Activated CD4-positive, alpha-beta T cell treated with anti-CD3 and anti-CD28 coated beads for 1 hour (primary cell): Measurements from ENCODE around the gene CPNE2.
A peak's percentile ranks its signal among the peaks of the same experiment; 100 is the strongest.
"Not testable (repeated sequence)": the region's sequence is repeated elsewhere in the genome, so short reads cannot be mapped to it uniquely, and the experiment has no call there.

ENCODE experiments used
- DNase-seq: peaks from one replicate; pipeline ENCODE4 v3.0.0-alpha.2; 2020

CPNE2 gene

DNA sequence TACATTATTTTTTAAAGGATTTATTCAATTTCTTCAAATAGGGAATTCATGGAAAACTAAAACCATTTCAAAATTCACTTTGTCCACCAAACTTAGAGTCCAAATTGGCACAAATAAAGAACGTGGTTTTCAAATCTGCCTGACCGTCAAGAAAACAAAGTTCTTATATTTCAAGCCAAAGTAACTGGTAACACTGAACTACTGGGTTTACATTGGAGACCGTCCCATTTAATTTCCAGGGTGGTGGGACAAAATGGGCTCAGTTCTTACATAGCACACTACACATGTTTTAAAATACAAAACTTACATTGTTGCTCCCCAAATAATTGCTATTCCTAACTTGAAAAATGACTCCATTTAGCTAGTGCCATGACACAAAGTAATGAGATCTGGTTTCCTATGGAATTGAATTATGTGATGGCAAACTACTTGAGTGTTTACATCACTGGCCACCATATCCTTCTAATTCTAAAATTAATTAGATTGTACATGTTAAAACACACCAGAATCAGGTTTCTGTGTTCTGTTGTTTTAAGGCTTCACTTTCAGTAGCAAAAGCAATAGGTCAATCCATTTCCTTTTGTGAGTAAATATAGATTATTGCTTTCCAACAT lies 86.9 kb downstream of the CPNE2 start:
- DNase-seq = no peak

GRCh38 chr16:57184113-57184512 lies 91.7 kb downstream of the CPNE2 start:
- no peak for DNase-seq

DNA sequence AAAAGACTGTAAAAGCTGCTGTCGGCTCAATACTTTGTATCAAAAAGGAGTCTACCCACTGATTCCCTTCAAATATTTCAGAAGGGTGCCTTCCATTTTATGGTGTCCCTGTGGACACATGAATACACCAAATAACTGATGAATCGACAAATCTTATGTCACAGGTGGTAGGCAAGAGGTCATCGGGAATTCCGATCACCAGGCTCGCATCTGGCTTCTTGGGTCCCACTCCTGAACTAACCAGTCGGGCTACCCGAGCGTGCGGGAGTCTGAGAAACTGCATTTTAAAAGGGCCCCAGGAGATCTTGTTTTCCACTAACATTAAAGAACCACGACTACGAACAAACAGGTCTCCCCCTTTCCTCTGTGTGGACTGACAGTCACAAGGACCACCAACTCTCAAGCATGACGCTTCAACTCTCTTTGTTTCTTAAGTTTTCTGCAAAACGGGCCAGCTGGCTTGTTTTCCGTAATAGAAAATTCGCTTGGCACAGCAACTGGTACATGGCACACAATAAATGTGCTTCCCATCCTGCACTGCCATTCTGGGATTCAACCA lies 92.6 kb downstream of the CPNE2 start:
- DNase-seq = no peak

GRCh38 chr16:57185446-57185944 lies 93.1 kb downstream of the CPNE2 start:
- no peak for DNase-seq

- peak; percentile 98 for DNase-seq
Measured at GRCh38 chr16:57185945-57186871, 93.8 kb downstream of the CPNE2 start, which contains the start of the genes PSME3IP1 and RSPRY1. TSS of gene PSME3IP1 (minus strand) at chr16:57186039. CDS start at chr16:57173854, 12,185 bp downstream. TSS of gene RSPRY1 (plus strand) at chr16:57186329. CDS start at chr16:57204659, 18,330 bp downstream.

DNA sequence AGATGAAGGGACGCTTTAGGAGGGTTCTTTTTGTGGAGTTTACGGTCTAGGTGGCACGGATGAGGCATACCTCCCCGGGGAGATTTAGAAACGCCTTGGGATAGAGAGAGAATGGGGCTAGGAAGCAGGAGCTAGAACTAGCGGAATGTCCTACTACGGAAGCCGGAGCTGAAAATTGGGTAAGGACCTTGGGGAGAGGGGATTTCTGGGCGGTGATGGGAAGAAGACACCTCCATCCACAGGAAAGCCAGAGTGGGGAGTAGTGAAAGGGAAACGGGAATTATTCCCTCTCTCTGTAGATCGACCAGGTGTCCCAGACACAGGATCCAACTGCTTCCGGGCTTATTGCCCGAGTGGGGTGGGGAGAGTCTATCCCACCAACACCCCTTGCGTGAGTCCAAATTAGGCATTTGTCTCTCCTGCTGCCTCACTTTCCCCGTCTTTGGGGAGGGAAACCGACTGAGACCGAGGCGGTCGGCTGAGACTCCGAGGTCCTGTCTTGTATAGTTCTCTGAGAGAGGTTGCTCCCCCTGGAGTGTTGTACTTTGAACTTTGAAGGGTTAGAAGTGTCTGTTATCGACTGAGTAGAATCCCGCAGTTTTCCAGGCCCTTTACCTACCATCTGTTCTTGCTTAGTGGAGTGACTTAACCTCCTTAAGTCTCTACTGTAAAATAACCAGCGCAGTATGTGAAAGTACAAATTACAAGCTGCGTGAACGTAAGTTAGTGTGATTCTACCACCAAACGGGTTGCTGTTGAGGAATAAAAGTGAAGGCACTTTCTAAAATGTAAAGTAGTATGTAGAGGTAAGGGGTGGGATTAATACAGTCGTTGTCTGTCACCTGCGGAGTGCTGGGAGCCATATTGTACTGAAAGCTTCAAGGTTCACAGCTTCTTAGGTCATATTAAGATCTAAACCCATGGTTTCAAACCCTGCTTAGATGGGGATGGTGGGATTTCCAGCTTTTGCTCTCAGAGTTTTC lies 94.8 kb downstream of the CPNE2 start:
- DNase-seq = peak; percentile 11

DNA sequence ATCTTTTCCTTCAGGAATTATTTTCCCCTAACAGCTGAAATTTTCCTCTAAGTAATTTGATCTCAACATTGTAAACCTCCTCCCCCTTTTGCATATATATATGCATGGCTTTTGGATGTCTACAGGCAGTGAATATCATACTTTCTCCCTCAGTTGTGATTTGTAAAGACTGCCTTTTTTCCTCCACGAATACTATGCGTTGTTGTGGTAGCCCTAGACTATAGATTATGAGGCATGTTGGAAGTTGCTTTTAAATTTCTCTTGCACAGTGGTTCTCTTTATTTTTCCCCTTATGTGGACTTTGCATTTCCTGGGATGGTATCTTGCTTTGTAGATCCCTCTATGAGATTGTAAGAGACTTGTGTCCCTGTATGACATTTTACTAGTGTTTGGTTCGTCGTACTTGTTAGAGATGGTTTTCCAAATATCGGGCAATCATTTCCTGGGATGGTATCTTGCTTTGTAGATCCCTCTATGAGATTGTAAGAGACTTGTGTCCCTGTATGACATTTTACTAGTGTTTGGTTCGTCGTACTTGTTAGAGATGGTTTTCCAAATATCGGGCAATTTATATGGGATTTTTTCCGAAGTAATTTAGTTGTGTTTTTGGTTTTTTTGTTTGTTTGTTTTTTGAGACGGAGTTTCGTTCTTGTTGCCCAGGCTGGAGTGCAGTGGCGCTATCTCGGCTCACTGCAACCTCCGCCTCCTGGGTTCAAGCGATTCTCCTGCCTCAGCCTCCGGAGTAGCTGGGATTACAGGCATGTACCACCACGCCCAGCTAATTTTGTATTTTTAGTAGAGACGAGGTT lies 95.7 kb downstream of the CPNE2 start:
- DNase-seq = not testable (repeated sequence)

DNA sequence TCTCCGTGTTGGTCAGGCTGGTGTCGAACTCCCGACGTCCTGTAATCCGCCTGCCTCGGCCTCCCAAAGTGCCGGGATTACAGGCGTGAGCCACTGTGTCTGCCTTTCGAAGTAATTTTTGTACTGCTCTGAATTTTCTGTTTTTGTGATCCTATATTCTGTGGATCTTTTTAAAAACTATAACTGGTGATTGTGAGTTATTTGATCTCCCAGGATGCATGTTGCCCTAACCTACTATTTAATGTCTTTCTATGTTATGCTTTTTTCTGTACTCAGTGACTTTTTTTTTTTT lies 96.3 kb downstream of the CPNE2 start:
- no peak for DNase-seq

DNA sequence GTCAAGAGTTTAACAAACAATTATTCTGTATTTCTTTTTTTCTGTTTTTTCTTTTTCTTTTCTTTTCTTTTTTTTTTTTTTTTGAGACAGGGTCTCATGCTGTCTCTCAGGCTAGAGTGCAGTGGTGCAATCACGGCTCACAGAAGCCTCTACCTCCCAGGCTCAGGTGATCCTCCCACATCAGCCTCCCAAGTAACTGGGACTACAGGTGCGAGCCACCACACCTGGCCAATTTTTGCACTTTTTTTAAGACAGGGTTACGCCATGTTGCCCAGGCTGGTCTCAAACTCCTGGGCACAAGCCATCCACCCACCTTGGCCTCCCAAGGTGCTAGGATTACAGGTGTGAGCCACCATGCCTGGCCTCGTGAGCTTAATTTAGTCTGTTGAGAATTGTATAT lies 97.1 kb downstream of the CPNE2 start:
- DNase-seq = not testable (repeated sequence)

DNA sequence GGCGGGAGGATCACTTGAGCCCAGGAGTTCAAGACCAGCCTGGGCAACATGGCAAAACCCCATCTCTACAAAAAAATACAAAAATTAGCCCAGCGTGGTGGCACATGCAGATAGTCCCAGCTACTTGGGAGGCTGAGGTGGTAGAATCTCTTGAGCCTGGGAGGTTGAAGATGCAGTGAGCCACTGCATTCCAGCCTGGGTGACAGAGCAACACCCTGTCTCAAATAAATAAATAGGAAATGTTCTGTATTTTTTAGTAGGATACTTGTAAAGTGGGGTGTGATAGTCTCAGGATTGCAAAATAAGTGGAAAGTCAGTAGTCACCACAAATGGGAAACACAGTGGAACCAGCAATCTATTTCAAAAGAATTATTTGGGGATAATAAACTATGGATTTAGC lies 97.8 kb downstream of the CPNE2 start:
- DNase-seq = no peak

DNA sequence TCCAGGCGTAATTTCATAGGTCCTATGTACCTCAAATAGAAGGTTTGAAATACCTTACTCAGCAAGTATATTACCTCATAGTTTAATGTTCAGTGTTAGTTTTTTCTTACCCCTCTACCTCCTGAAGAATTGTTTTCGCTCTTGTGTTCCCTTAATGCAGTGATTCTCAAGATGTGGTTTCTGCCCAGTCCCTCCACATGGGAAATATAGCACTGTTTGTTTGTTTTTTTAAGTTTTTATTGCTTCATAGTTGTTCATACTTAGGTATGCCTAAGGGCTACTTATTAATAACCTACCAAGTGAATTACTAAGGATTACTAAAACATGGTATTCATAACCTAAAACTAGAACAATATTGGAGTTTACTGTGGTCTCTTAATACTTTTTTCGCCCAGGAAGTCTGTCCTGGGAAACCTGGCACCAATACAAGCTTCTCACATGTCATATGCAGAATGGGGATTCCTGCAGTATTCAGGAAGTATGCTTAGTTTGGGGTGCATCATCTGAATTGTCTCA lies 98.7 kb downstream of the CPNE2 start:
- no peak for DNase-seq

- DNase-seq = no peak
Measured at GRCh38 chr16:57192146-57192545, 99.8 kb downstream of the CPNE2 start.

DNA sequence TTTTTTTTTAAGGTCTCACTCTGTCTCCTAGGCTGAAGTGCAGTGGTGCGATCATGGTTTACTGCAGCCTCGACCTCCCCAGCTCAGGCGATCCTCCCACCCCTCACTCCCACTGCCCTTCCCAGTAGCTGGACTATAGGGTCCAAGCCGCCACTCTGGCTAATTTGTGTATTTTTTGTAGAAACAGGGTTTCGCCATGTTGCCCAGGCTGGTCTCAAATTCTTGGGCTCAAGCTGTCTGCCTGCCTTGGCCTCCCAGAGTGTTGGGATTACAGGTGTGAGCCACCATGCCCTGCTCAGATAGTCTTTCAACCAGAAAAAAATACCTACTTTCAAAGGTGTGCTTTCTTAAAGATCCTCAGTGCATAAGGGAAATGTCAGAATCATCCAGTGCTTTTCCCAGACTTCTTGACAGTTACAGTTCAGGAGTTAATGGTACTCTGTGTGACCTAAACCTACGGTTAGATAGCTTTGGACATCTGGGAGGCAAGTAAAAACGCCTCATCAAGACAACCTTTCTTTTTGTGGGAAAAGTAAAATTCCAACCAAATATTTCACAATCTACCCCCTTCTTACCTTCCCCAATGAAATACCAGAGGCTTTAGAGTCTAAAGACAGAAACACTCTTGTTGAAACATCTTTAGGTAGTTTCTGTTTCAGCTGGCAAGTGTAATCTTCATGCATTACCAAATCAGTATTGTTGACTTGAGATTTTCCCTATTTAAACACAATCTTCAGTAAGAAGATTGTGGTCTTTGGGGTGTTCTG lies 100.5 kb downstream of the CPNE2 start:
- DNase-seq = no peak

DNA sequence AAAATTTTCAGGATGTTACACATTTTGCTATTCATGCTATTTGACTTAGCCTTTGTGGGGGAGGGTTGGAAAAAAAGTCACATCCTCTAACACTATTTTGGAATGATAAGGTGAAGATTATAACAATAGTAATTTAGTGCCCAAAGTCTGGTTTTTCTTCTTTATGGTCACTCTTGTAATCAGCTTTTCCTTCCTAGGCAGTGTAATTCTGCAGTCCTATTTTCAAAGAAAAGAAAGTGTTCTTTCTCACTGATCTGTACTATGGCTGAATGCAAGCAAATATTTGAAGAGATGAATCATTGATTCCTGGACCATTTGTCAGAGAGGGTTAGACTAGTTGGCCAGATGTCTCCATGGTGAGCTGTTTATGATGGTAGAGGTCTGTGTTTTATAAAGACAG lies 102.1 kb downstream of the CPNE2 start:
- DNase-seq = no peak

DNA sequence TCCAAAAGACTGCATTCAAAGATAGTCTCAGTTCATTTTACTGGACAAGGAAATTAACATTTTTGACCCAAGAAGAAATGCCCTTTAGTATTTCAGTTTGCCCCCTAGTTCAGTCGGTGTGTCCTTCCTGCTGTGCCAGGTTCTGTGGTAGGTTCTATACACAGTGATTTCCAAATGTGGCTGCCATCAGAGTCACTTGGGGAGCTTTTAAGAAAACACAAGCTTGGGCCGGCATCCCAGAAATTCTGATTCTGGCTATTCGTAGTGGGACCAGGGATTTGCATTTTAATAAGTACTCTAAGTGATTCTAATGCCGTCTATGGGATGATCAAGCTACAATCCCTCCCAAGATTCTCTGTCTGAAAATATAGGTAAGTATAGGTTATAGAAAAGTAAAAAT lies 103.9 kb downstream of the CPNE2 start:
- DNase-seq = no peak

DNA sequence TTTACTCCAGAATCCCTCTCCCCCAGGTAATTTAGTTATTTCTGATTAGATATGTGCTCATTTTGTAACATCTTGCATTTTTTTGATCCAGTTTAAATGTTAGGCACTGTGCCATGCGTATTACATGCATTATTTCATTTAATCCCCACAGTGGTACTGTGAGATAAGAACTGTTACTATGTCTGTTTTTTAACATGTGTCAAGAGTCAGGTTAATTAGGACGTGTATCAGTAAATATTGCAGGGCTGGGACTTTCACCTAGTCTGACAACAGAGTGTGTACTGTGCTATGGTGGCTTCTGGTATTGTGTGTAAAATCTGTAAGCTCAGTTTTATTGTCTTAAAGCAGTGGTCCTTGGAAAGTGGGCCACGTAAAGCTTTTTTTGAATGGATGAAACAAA lies 104.4 kb downstream of the CPNE2 start:
- no peak for DNase-seq
